ENCODE measurements around the gene TAOK3.

The TAOK3 gene

GRCh38 chr12:118375348-118375747, 2.6 kb upstream of the TAOK3 start:
- H3K4me3 ChIP-seq (ENCODE audit: insufficient read depth, low read length, poor library complexity, severe bottlenecking) = no peak overlapping the region
- no peaks in the 10 kb centered on the region for H3K27me3 ChIP-seq (ENCODE audit: low read length)
- peaks cover 8% of the 10 kb centered on the region for H4K20me1 ChIP-seq (ENCODE audit: low read depth, low read length)
- H3K9me2 ChIP-seq (replicated peaks; ENCODE audit: insufficient read depth, low read length) = no peaks in the 10 kb centered on the region
- H2AFZ ChIP-seq (ENCODE audit: low read depth, low read length, severe bottlenecking) = peak overlapping the region; percentile 94
- H3K9ac ChIP-seq (ENCODE audit: low read length) = peak overlapping the region; percentile 77; the same call in 1 of the 2 replicates
- H3K79me2 ChIP-seq (ENCODE audit: insufficient read depth, low read length) = peaks cover 59% of the 10 kb centered on the region
- peaks cover 29% of the 10 kb centered on the region for H3F3A ChIP-seq (ENCODE audit: insufficient read depth)
- H3K9me3 ChIP-seq (ENCODE audit: insufficient read depth, low read length) = no peaks in the 10 kb centered on the region
- peaks cover 6% of the 10 kb centered on the region; the same call in 1 of the 2 replicates for H3K36me3 ChIP-seq (ENCODE audit: low read length)
- H3K4me2 ChIP-seq (ENCODE audit: low read depth, low read length, poor library complexity, severe bottlenecking) = peak overlapping the region; percentile 88
- no peak for TF ChIP-seq EZH2phosphoT487 (conservative IDR thresholded peaks at IDR 0.05; ENCODE audit: low read length)
- no peak for TF ChIP-seq CTCF (IDR thresholded peaks at IDR 0.05; ENCODE audit: insufficient read depth, low read length, poor library complexity, severe bottlenecking)
- H3K27ac ChIP-seq (ENCODE audit: low read depth, low read length) = no peak overlapping the region

- Histone ChIP-seq H3K9ac (ENCODE audit: low read length) (no peak overlapping the region), H3K79me2 (ENCODE audit: insufficient read depth, low read length) (peaks cover 57% of the 10 kb centered on the region)
Measured at GRCh38 chr12:118374909-118375308, 2.2 kb upstream of the TAOK3 start.

GRCh38 chr12:118374126-118374725, 1.5 kb upstream of the TAOK3 start:
- no peaks in the 10 kb centered on the region for H3K27me3 ChIP-seq (ENCODE audit: low read length)
- TF ChIP-seq CTCF (IDR thresholded peaks at IDR 0.05; ENCODE audit: insufficient read depth, low read length, poor library complexity, severe bottlenecking) = no peak
- TF ChIP-seq EZH2phosphoT487 (conservative IDR thresholded peaks at IDR 0.05; ENCODE audit: low read length) = no peak
- peaks cover 50% of the 10 kb centered on the region for H3K79me2 ChIP-seq (ENCODE audit: insufficient read depth, low read length)
- peaks cover 32% of the 10 kb centered on the region for H3F3A ChIP-seq (ENCODE audit: insufficient read depth)
- no peak overlapping the region for H3K27ac ChIP-seq (ENCODE audit: low read depth, low read length)
- H3K9me2 ChIP-seq (replicated peaks; ENCODE audit: insufficient read depth, low read length) = no peaks in the 10 kb centered on the region
- peak overlapping the region; percentile 84 for H3K4me2 ChIP-seq (ENCODE audit: low read depth, low read length, poor library complexity, severe bottlenecking)
- peak overlapping the region; percentile 94 for H3K4me3 ChIP-seq (ENCODE audit: insufficient read depth, low read length, poor library complexity, severe bottlenecking)
- no peak overlapping the region for H2AFZ ChIP-seq (ENCODE audit: low read depth, low read length, severe bottlenecking)
- H3K9me3 ChIP-seq (ENCODE audit: insufficient read depth, low read length) = no peaks in the 10 kb centered on the region
- peaks cover 8% of the 10 kb centered on the region for H4K20me1 ChIP-seq (ENCODE audit: low read depth, low read length)
- H3K9ac ChIP-seq (ENCODE audit: low read length) = peak overlapping the region; percentile 67; the same call in 1 of the 2 replicates
- no peaks in the 10 kb centered on the region for H3K36me3 ChIP-seq (ENCODE audit: low read length)

More at GRCh38 chr12:118374909-118375308, 2.2 kb upstream of the TAOK3 start:
- no peak overlapping the region for H3K27ac ChIP-seq (ENCODE audit: low read depth, low read length)
- H3K4me2 ChIP-seq (ENCODE audit: low read depth, low read length, poor library complexity, severe bottlenecking) = peak overlapping the region; percentile 84
- TF ChIP-seq CTCF (IDR thresholded peaks at IDR 0.05; ENCODE audit: insufficient read depth, low read length, poor library complexity, severe bottlenecking) (no peak), EZH2phosphoT487 (conservative IDR thresholded peaks at IDR 0.05; ENCODE audit: low read length) (no peak)
- H3K9me2 ChIP-seq (replicated peaks; ENCODE audit: insufficient read depth, low read length) = no peaks in the 10 kb centered on the region
- H2AFZ ChIP-seq (ENCODE audit: low read depth, low read length, severe bottlenecking) = no peak overlapping the region
- no peaks in the 10 kb centered on the region for H3K27me3 ChIP-seq (ENCODE audit: low read length)
- H3K36me3 ChIP-seq (ENCODE audit: low read length) = peaks cover 2% of the 10 kb centered on the region; the same call in 1 of the 2 replicates
- peaks cover 8% of the 10 kb centered on the region for H4K20me1 ChIP-seq (ENCODE audit: low read depth, low read length)
- no peaks in the 10 kb centered on the region for H3K9me3 ChIP-seq (ENCODE audit: insufficient read depth, low read length)
- H3K4me3 ChIP-seq (ENCODE audit: insufficient read depth, low read length, poor library complexity, severe bottlenecking) = no peak overlapping the region
- peaks cover 32% of the 10 kb centered on the region for H3F3A ChIP-seq (ENCODE audit: insufficient read depth)

Data from SU-DHL-6 (cell line).